B cell (primary cell): ENCODE measurements around the gene SETD1A.

Experiments
- EZH2 ChIP-seq: IDR thresholded peaks from 2 replicates; pipeline ENCODE4 v1.6.1; 2012; ENCODE audit warnings: borderline replicate concordance, low read depth, mild to moderate bottlenecking, moderate library complexity, low read length; ENCODE audit not compliant: insufficient read depth, poor library complexity, severe bottlenecking
- TF ChIP-seq, protein P1 (sequence below): fragments of 200-600 bp; IDR thresholded peaks from one replicate; pipeline ENCODE4 v1.8.0; 2022; ENCODE audit warnings: antibody characterized with exemption, mild to moderate bottlenecking

DNA sequence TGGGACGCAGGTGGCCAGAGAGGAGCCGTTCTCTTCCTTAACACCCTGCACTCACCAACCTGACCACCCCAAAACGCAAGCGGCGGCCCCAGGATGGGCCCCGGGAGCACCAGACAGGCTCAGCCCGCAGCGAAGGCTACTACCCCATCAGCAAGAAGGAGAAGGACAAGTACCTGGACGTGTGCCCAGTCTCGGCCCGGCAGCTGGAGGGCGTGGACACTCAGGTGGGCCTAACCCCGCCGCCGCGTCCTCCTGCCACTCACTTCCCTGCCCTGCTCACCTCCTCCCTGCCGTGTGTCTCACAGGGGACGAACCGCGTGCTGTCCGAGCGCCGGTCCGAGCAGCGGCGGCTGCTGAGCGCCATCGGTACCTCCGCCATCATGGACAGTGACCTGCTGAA is 22.9 kb downstream of the SETD1A start:
- TF ChIP-seq, protein P1, sequence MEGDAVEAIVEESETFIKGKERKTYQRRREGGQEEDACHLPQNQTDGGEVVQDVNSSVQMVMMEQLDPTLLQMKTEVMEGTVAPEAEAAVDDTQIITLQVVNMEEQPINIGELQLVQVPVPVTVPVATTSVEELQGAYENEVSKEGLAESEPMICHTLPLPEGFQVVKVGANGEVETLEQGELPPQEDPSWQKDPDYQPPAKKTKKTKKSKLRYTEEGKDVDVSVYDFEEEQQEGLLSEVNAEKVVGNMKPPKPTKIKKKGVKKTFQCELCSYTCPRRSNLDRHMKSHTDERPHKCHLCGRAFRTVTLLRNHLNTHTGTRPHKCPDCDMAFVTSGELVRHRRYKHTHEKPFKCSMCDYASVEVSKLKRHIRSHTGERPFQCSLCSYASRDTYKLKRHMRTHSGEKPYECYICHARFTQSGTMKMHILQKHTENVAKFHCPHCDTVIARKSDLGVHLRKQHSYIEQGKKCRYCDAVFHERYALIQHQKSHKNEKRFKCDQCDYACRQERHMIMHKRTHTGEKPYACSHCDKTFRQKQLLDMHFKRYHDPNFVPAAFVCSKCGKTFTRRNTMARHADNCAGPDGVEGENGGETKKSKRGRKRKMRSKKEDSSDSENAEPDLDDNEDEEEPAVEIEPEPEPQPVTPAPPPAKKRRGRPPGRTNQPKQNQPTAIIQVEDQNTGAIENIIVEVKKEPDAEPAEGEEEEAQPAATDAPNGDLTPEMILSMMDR: no peak
- no peak for TF ChIP-seq EZH2
